HEK293 (cell line): ENCODE results near the gene GNAI2.

Source experiments
- CTCF ChIA-PET: fragments of 350-600 bp; formaldehyde crosslinking; extraction: SDS; loops from one replicate; lab custom pipeline; 2021; ENCODE audit warnings: antibody characterized with exemption; lab: Yijun Ruan, JAX
- POLR2A ChIA-PET: fragments of 300-600 bp; formaldehyde crosslinking; extraction: SDS; loops from one replicate; lab custom pipeline; 2020; ENCODE audit warnings: antibody characterized with exemption, inconsistent platforms; lab: Yijun Ruan, JAX
- H3K27ac ChIP-seq: fragments of 200-500 bp; sonication (Bioruptor generic); 2 replicates; pipeline ENCODE4 v1.5.1; 2014; ENCODE audit warnings: low read depth, low read length, control low read depth, inconsistent platforms; ENCODE audit errors: extremely low read depth
- H3K36me3 ChIP-seq, 2 experiments: fragments of 200-500 bp in 1 of 2; sonication (Bioruptor generic) in 1 of 2; 1 replicate in 1 of 2; 2 replicates in 1 of 2; pipeline ENCODE4 v1.5.1; 2014 to 2017; ENCODE audit warnings: inconsistent platforms in 2 of 2, low read length in 2 of 2; ENCODE audit not compliant: control insufficient read depth in 2 of 2, insufficient read depth in 1 of 2
- H3K4me1 ChIP-seq: fragments of 200-500 bp; sonication (Bioruptor generic); 2 replicates; pipeline ENCODE4 v1.5.1; 2014; ENCODE audit warnings: mild to moderate bottlenecking, low read length, inconsistent platforms; ENCODE audit not compliant: control insufficient read depth, insufficient read depth
- H3K4me3 ChIP-seq: 2 replicates; pipeline ENCODE4 v1.5.1; 2011; ENCODE audit warnings: low read depth, mild to moderate bottlenecking, control low read depth, low read length, moderate library complexity
- H3K9me3 ChIP-seq: fragments of 200-500 bp; sonication (Bioruptor generic); 2 replicates; pipeline ENCODE4 v1.5.1; 2014; ENCODE audit warnings: low read depth, low read length, inconsistent platforms; ENCODE audit not compliant: control insufficient read depth, insufficient read depth
- GLIS1 ChIP-seq: fragments of 450-650 bp; formaldehyde crosslinking; IDR thresholded peaks from 2 replicates; pipeline ENCODE4 v1.5.1; 2016; ENCODE audit warnings: missing biosample characterization, missing genetic modification characterization
- GLIS2 ChIP-seq: fragments of 450-650 bp; formaldehyde crosslinking; IDR thresholded peaks from 2 replicates; pipeline ENCODE4 v1.5.1; 2016; ENCODE audit warnings: missing biosample characterization, missing genetic modification characterization
- HOXA7 ChIP-seq: sonication (generic); formaldehyde crosslinking; IDR thresholded peaks from 2 replicates; pipeline ENCODE4 v1.8.1; 2022; ENCODE audit warnings: missing genetic modification reagents, borderline replicate concordance
- HOXD13 ChIP-seq: sonication (generic); formaldehyde crosslinking; IDR thresholded peaks from 2 replicates; pipeline ENCODE4 v1.8.0; 2022; ENCODE audit warnings: missing genetic modification reagents, borderline replicate concordance
- KLF10 ChIP-seq: fragments of 450-650 bp; IDR thresholded peaks from 2 replicates; pipeline ENCODE4 v1.5.1; 2018; ENCODE audit warnings: missing biosample characterization, mild to moderate bottlenecking, missing genetic modification characterization
- MYNN ChIP-seq: fragments of 450-650 bp; formaldehyde crosslinking; IDR thresholded peaks from 2 replicates; pipeline ENCODE4 v1.5.1; 2016; ENCODE audit warnings: missing biosample characterization, missing genetic modification characterization, borderline replicate concordance
- RBAK ChIP-seq: fragments of 450-650 bp; formaldehyde crosslinking; IDR thresholded peaks from 2 replicates; pipeline ENCODE4 v1.5.1; 2016; ENCODE audit warnings: missing biosample characterization, missing genetic modification characterization
- SALL2 ChIP-seq: fragments of 450-650 bp; formaldehyde crosslinking; IDR thresholded peaks from 2 replicates; pipeline ENCODE4 v1.5.0; 2017; ENCODE audit warnings: missing biosample characterization, mild to moderate bottlenecking, missing genetic modification characterization, borderline replicate concordance
- SP3 ChIP-seq: fragments of 450-650 bp; formaldehyde crosslinking; IDR thresholded peaks from 2 replicates; pipeline ENCODE4 v1.5.1; 2016; ENCODE audit warnings: missing biosample characterization, missing genetic modification characterization
- YY2 ChIP-seq: fragments of 450-650 bp; formaldehyde crosslinking; IDR thresholded peaks from 2 replicates; pipeline ENCODE4 v1.5.1; 2016; ENCODE audit warnings: missing biosample characterization, missing genetic modification characterization
- ZBTB8A ChIP-seq: fragments of 450-650 bp; formaldehyde crosslinking; IDR thresholded peaks from 2 replicates; pipeline ENCODE4 v1.5.1; 2016; ENCODE audit warnings: missing biosample characterization, missing genetic modification characterization
- ZFHX2 ChIP-seq: fragments of 450-650 bp; formaldehyde crosslinking; conservative IDR thresholded peaks from 2 replicates; pipeline ENCODE4 v1.5.1; 2016; ENCODE audit warnings: missing biosample characterization, missing genetic modification characterization
- ZFP3 ChIP-seq: fragments of 450-650 bp; formaldehyde crosslinking; IDR thresholded peaks from 2 replicates; pipeline ENCODE4 v1.5.1; 2016; ENCODE audit warnings: low read depth, missing biosample characterization, missing genetic modification characterization
- ZFP41 ChIP-seq: fragments of 450-650 bp; formaldehyde crosslinking; IDR thresholded peaks from 2 replicates; pipeline ENCODE4 v1.5.1; 2016; ENCODE audit warnings: missing biosample characterization, missing genetic modification characterization, borderline replicate concordance
- ZNF133 ChIP-seq: fragments of 450-650 bp; formaldehyde crosslinking; IDR thresholded peaks from 2 replicates; pipeline ENCODE4 v1.5.1; 2016; ENCODE audit warnings: missing biosample characterization, missing genetic modification characterization
- ZNF155 ChIP-seq: fragments of 450-650 bp; formaldehyde crosslinking; IDR thresholded peaks from 2 replicates; pipeline ENCODE4 v1.5.1; 2016; ENCODE audit warnings: missing biosample characterization, missing genetic modification characterization
- ZNF157 ChIP-seq: fragments of 450-650 bp; formaldehyde crosslinking; IDR thresholded peaks from 2 replicates; pipeline ENCODE4 v1.5.1; 2016; ENCODE audit warnings: missing biosample characterization, missing genetic modification characterization
- ZNF174 ChIP-seq: fragments of 450-650 bp; formaldehyde crosslinking; IDR thresholded peaks from 2 replicates; pipeline ENCODE4 v1.5.0; 2017; ENCODE audit warnings: missing biosample characterization, mild to moderate bottlenecking, missing genetic modification characterization
- ZNF2 ChIP-seq: fragments of 450-650 bp; formaldehyde crosslinking; IDR thresholded peaks from 2 replicates; pipeline ENCODE4 v1.5.1; 2016; ENCODE audit warnings: missing biosample characterization, missing genetic modification characterization
- ZNF23 ChIP-seq: fragments of 450-650 bp; formaldehyde crosslinking; IDR thresholded peaks from 2 replicates; pipeline ENCODE4 v1.5.1; 2016; ENCODE audit warnings: missing biosample characterization, missing genetic modification characterization, borderline replicate concordance
- ZNF423 ChIP-seq: fragments of 450-650 bp; formaldehyde crosslinking; IDR thresholded peaks from 2 replicates; pipeline ENCODE4 v1.5.1; 2016; ENCODE audit warnings: missing biosample characterization, missing genetic modification characterization
- ZNF596 ChIP-seq: fragments of 450-650 bp; IDR thresholded peaks from 2 replicates; pipeline ENCODE4 v1.5.0; 2018; ENCODE audit warnings: missing biosample characterization, mild to moderate bottlenecking, missing genetic modification characterization, moderate library complexity
- ZNF791 ChIP-seq: fragments of 450-650 bp; formaldehyde crosslinking; IDR thresholded peaks from 2 replicates; pipeline ENCODE4 v1.5.1; 2016; ENCODE audit warnings: missing biosample characterization, missing genetic modification characterization
- ZNF843 ChIP-seq: fragments of 450-650 bp; formaldehyde crosslinking; IDR thresholded peaks from 2 replicates; pipeline ENCODE4 v1.5.1; 2016; ENCODE audit warnings: missing biosample characterization, missing genetic modification characterization
- TF ChIP-seq, protein P1 (sequence below): fragments of 450-650 bp; formaldehyde crosslinking; IDR thresholded peaks from 2 replicates; pipeline ENCODE4 v1.5.1; 2016; ENCODE audit warnings: missing biosample characterization, missing genetic modification characterization
- TF ChIP-seq, protein P2 (sequence below): fragments of 450-650 bp; formaldehyde crosslinking; IDR thresholded peaks from 2 replicates; pipeline ENCODE4 v1.5.1; 2016; ENCODE audit warnings: missing biosample characterization, missing genetic modification characterization
- TF ChIP-seq, protein P3 (sequence below): fragments of 450-650 bp; formaldehyde crosslinking; conservative IDR thresholded peaks from 2 replicates; pipeline ENCODE4 v1.5.1; 2016; ENCODE audit warnings: low read depth, missing biosample characterization, missing genetic modification characterization

The GNAI2 gene

DNA sequence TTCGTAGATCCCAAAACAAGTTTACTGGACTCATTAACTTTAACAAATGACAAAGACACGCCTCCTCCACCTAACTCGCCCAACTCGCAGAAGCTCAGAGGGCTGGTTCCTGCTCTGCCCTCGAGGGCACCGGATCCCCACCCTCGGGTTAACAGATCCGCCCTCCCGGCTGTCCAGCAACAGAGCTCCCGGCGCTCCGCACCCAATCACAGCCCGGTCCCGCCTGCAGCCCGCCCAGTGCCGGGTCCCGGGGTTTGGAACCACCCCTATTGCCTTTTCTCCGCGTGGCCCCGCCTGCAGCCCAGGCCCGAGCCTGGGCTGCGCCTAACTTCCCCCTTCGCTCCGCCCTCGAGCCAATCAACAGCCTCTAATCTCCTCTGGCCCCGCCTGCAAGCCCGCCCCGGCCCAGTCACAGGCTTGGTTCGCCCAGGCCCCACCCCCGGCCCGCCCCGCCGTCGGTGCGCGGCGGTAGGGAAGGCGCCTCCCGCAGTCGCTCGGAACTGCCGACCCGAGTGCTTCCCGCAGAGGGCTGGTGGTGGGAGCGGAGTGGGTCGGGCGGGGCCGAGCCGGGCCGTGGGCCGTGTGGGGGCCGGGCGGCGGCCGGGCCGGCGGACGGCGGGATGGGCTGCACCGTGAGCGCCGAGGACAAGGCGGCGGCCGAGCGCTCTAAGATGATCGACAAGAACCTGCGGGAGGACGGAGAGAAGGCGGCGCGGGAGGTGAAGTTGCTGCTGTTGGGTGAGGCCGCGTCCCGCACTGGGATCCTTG is at the start of gene GNAI2:
Gene GNAI2, plus strand, starts transcription at position 489 of the 768 bp plus-strand sequence. Its CDS starts 132 bp downstream, at position 621.
- no peaks in the 10 kb centered on the region for H3K9me3 ChIP-seq
- H3K4me3 ChIP-seq = peak within 1 kb of the TSS; percentile 67
- CTCF ChIA-PET = interaction anchor here (0.6 to 3.9 kb wide), 5 partner anchors 10 to 308 kb away, joined by 3 to 28 read pairs (median 7); no protein-coding TSS in a partner anchor
- peaks cover 0 to 10% of the 10 kb centered on the region in 2 experiments; a peak in 1 of 3 replicates for H3K36me3 ChIP-seq
- peaks cover 14% of the 10 kb centered on the region for H3K4me1 ChIP-seq
- POLR2A ChIA-PET = interaction anchor here (0.5 to 2.5 kb wide), 15 partner anchors 9 to 313 kb away, joined by 3 to 17 read pairs (median 5); partner anchors contain the start of genes HYAL3, IFRD2, NAA80 and TUSC2
- peak within 1 kb of the TSS; percentile 77 for H3K27ac ChIP-seq
- no peak for TF ChIP-seq ZNF174 (tag by site-specific recombination)
- no peak for TF ChIP-seq ZNF157
- no peak for TF ChIP-seq ZNF843 (tag by site-specific recombination)
- 0 out of 2 replicates have a peak, but pooled peaks have one; percentile 21 for TF ChIP-seq ZNF596 (tag by site-specific recombination)
- TF ChIP-seq GLIS1 (tag by site-specific recombination) = 0 out of 2 replicates have a peak, but pooled peaks have one; percentile 31
- TF ChIP-seq ZBTB8A = peak; percentile 99
- TF ChIP-seq MYNN (tag by site-specific recombination) = no peak
- TF ChIP-seq ZNF155 = no peak
- peak; percentile 46; the same call in 1 of the 2 replicates for TF ChIP-seq KLF10 (tag by site-specific recombination)
- no peak for TF ChIP-seq ZFP41 (tag by site-specific recombination)
- TF ChIP-seq GLIS2 = peak; percentile 16; the same call in 1 of the 2 replicates
- TF ChIP-seq ZFHX2 (tag by site-specific recombination) = no peak
- TF ChIP-seq, protein P1, sequence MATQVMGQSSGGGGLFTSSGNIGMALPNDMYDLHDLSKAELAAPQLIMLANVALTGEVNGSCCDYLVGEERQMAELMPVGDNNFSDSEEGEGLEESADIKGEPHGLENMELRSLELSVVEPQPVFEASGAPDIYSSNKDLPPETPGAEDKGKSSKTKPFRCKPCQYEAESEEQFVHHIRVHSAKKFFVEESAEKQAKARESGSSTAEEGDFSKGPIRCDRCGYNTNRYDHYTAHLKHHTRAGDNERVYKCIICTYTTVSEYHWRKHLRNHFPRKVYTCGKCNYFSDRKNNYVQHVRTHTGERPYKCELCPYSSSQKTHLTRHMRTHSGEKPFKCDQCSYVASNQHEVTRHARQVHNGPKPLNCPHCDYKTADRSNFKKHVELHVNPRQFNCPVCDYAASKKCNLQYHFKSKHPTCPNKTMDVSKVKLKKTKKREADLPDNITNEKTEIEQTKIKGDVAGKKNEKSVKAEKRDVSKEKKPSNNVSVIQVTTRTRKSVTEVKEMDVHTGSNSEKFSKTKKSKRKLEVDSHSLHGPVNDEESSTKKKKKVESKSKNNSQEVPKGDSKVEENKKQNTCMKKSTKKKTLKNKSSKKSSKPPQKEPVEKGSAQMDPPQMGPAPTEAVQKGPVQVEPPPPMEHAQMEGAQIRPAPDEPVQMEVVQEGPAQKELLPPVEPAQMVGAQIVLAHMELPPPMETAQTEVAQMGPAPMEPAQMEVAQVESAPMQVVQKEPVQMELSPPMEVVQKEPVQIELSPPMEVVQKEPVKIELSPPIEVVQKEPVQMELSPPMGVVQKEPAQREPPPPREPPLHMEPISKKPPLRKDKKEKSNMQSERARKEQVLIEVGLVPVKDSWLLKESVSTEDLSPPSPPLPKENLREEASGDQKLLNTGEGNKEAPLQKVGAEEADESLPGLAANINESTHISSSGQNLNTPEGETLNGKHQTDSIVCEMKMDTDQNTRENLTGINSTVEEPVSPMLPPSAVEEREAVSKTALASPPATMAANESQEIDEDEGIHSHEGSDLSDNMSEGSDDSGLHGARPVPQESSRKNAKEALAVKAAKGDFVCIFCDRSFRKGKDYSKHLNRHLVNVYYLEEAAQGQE (tag by site-specific recombination) = peak; percentile 70; the same call in 1 of the 2 replicates
- no peak for TF ChIP-seq ZNF2 (tag by site-specific recombination)
- no peak for TF ChIP-seq HOXD13 (CRISPR knock-in tag)
- no peak for TF ChIP-seq ZNF791
- TF ChIP-seq ZNF23 (tag by site-specific recombination) = no peak
- no peak for TF ChIP-seq ZNF423 (tag by site-specific recombination)
- no peak for TF ChIP-seq HOXA7 (CRISPR knock-in tag)
- TF ChIP-seq SALL2 = no peak
- TF ChIP-seq ZFP3 (tag by site-specific recombination) = no peak
- TF ChIP-seq SP3 = peak; percentile 97
- no peak for TF ChIP-seq YY2 (tag by site-specific recombination)
- no peak for TF ChIP-seq ZNF133 (tag by site-specific recombination)
- TF ChIP-seq, protein P2, sequence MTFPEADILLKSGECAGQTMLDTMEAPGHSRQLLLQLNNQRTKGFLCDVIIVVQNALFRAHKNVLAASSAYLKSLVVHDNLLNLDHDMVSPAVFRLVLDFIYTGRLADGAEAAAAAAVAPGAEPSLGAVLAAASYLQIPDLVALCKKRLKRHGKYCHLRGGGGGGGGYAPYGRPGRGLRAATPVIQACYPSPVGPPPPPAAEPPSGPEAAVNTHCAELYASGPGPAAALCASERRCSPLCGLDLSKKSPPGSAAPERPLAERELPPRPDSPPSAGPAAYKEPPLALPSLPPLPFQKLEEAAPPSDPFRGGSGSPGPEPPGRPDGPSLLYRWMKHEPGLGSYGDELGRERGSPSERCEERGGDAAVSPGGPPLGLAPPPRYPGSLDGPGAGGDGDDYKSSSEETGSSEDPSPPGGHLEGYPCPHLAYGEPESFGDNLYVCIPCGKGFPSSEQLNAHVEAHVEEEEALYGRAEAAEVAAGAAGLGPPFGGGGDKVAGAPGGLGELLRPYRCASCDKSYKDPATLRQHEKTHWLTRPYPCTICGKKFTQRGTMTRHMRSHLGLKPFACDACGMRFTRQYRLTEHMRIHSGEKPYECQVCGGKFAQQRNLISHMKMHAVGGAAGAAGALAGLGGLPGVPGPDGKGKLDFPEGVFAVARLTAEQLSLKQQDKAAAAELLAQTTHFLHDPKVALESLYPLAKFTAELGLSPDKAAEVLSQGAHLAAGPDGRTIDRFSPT (tag by site-specific recombination) = peak; percentile 72; the same call in 1 of the 2 replicates
- no peak for TF ChIP-seq RBAK (tag by site-specific recombination)
- TF ChIP-seq, protein P3, sequence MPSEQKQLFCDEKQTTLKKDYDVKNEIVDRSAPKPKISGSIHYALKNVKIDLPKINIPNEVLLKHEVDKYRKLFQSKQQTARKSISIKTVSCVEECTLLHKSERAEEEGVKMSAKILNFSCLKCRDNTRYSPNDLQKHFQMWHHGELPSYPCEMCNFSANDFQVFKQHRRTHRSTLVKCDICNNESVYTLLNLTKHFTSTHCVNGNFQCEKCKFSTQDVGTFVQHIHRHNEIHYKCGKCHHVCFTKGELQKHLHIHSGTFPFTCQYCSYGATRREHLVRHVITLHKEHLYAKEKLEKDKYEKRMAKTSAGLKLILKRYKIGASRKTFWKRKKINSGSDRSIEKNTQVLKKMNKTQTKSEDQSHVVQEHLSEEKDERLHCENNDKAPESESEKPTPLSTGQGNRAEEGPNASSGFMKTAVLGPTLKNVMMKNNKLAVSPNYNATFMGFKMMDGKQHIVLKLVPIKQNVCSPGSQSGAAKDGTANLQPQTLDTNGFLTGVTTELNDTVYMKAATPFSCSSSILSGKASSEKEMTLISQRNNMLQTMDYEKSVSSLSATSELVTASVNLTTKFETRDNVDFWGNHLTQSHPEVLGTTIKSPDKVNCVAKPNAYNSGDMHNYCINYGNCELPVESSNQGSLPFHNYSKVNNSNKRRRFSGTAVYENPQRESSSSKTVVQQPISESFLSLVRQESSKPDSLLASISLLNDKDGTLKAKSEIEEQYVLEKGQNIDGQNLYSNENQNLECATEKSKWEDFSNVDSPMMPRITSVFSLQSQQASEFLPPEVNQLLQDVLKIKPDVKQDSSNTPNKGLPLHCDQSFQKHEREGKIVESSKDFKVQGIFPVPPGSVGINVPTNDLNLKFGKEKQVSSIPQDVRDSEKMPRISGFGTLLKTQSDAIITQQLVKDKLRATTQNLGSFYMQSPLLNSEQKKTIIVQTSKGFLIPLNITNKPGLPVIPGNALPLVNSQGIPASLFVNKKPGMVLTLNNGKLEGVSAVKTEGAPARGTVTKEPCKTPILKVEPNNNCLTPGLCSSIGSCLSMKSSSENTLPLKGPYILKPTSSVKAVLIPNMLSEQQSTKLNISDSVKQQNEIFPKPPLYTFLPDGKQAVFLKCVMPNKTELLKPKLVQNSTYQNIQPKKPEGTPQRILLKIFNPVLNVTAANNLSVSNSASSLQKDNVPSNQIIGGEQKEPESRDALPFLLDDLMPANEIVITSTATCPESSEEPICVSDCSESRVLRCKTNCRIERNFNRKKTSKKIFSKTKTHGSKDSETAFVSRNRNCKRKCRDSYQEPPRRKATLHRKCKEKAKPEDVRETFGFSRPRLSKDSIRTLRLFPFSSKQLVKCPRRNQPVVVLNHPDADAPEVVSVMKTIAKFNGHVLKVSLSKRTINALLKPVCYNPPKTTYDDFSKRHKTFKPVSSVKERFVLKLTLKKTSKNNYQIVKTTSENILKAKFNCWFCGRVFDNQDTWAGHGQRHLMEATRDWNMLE (tag by site-specific recombination) = no peak
